WTC11 (cell line): Measurements from ENCODE around the gene ZDHHC1.

ENCODE experiments used
- CTCF ChIP-seq: fragments of 200-600 bp; IDR thresholded peaks from 2 replicates; pipeline ENCODE4 v1.8.0; 2022; ENCODE audit warnings: antibody characterized with exemption
- ELF4 ChIP-seq: sonication (generic); formaldehyde crosslinking; IDR thresholded peaks from 2 replicates; pipeline ENCODE4 v1.8.1; 2022; ENCODE audit warnings: low read depth, mild to moderate bottlenecking, moderate library complexity, missing genetic modification reagents
- ETV6 ChIP-seq: sonication (generic); formaldehyde crosslinking; IDR thresholded peaks from 2 replicates; pipeline ENCODE4 v1.8.1; 2022; ENCODE audit warnings: mild to moderate bottlenecking, missing genetic modification reagents
- FOXP1 ChIP-seq: sonication (generic); formaldehyde crosslinking; IDR thresholded peaks from 2 replicates; pipeline ENCODE4 v1.8.0; 2022; ENCODE audit warnings: missing genetic modification reagents, mild to moderate bottlenecking, moderate library complexity, borderline replicate concordance
- IRF2 ChIP-seq: sonication (generic); formaldehyde crosslinking; IDR thresholded peaks from 2 replicates; pipeline ENCODE4 v1.8.0; 2022; ENCODE audit warnings: low read depth, missing genetic modification reagents, borderline replicate concordance
- JAZF1 ChIP-seq: fragments of 250-450 bp; sonication (Bioruptor Pico); IDR thresholded peaks from 2 replicates; pipeline ENCODE4 v1.9.0; 2021; ENCODE audit warnings: moderate library complexity, mild to moderate bottlenecking, inconsistent platforms
- JUN ChIP-seq: sonication (generic); formaldehyde crosslinking; IDR thresholded peaks from 2 replicates; pipeline ENCODE4 v1.8.0; 2023; ENCODE audit warnings: mild to moderate bottlenecking, missing genetic modification reagents
- NR3C1 ChIP-seq: sonication (generic); formaldehyde crosslinking; conservative IDR thresholded peaks from 2 replicates; pipeline ENCODE4 v1.8.1; 2023; ENCODE audit warnings: low read depth, mild to moderate bottlenecking, missing genetic modification reagents
- TEAD4 ChIP-seq: sonication (generic); formaldehyde crosslinking; IDR thresholded peaks from 2 replicates; pipeline ENCODE4 v1.8.0; 2022; ENCODE audit warnings: mild to moderate bottlenecking, missing genetic modification reagents
- ZNF263 ChIP-seq: sonication (generic); formaldehyde crosslinking; IDR thresholded peaks from 2 replicates; pipeline ENCODE4 v1.8.1; 2022; ENCODE audit warnings: low read depth, mild to moderate bottlenecking, moderate library complexity, missing genetic modification reagents
- TF ChIP-seq, protein P1 (sequence below): sonication (generic); formaldehyde crosslinking; IDR thresholded peaks from 2 replicates; pipeline ENCODE4 v1.8.0; 2022; ENCODE audit warnings: mild to moderate bottlenecking, missing genetic modification reagents
- TF ChIP-seq, protein P2 (sequence below): sonication (generic); formaldehyde crosslinking; IDR thresholded peaks from 2 replicates; pipeline ENCODE4 v1.8.0; 2023; ENCODE audit warnings: mild to moderate bottlenecking, missing genetic modification reagents
- TF ChIP-seq, protein P3 (sequence below): sonication (generic); formaldehyde crosslinking; conservative IDR thresholded peaks from 2 replicates; pipeline ENCODE4 v1.8.1; 2022; ENCODE audit warnings: mild to moderate bottlenecking, missing genetic modification reagents

DNA sequence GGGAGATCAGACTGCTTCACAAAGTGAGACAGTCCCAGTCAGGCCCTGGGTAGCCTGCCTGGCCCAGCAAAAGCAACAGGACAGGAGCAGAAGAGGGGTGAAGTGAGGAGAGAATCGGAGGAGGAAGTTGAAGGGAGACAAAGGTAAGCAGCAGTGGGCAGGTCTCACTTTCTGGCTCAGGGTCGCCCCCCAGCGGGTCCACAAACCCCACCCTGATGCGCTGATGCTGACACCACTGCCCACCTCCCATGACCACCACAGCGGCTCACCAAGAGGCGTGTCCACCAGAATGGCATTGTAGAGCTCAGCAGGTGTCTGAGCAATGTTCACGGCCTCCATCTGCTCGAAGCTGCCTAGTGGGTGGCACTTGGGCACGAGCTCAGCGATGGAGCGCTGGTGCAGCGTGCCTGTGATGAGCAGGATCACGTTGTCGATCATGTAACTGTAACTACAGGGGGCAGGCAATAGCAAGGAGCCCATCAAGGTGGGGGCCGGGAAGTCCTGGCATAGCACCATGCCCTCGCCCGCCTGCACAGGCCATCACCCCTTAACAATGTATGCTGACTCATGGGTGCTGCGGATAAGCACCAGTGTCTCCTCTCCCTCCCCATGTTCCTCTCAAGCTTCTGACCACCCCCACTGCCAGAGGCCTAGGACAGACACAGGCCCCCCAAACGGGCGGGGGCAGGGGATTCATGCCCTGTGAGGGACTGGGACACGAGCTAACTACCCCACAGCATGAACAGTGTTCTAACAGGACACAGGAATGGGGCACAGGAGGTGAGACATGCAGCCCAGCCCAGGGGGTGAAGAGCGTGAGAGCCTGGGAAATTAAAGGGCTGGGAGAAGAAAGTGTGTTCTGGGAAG lies 28.2 kb upstream of the ZDHHC1 start:
- TF ChIP-seq CTCF, result no peak
- TF ChIP-seq, protein P1, sequence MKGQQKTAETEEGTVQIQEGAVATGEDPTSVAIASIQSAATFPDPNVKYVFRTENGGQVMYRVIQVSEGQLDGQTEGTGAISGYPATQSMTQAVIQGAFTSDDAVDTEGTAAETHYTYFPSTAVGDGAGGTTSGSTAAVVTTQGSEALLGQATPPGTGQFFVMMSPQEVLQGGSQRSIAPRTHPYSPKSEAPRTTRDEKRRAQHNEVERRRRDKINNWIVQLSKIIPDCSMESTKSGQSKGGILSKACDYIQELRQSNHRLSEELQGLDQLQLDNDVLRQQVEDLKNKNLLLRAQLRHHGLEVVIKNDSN (CRISPR knock-in tag), result no peak
- no peak for TF ChIP-seq IRF2 (CRISPR knock-in tag)
- TF ChIP-seq ZNF263 (CRISPR knock-in tag), result no peak
- TF ChIP-seq ETV6 (CRISPR knock-in tag), result no peak
- no peak for TF ChIP-seq ELF4 (CRISPR knock-in tag)
- TF ChIP-seq FOXP1, result no peak
- no peak for TF ChIP-seq JUN (CRISPR knock-in tag)
- TF ChIP-seq NR3C1 (CRISPR knock-in tag), result no peak
- TF ChIP-seq, protein P2, sequence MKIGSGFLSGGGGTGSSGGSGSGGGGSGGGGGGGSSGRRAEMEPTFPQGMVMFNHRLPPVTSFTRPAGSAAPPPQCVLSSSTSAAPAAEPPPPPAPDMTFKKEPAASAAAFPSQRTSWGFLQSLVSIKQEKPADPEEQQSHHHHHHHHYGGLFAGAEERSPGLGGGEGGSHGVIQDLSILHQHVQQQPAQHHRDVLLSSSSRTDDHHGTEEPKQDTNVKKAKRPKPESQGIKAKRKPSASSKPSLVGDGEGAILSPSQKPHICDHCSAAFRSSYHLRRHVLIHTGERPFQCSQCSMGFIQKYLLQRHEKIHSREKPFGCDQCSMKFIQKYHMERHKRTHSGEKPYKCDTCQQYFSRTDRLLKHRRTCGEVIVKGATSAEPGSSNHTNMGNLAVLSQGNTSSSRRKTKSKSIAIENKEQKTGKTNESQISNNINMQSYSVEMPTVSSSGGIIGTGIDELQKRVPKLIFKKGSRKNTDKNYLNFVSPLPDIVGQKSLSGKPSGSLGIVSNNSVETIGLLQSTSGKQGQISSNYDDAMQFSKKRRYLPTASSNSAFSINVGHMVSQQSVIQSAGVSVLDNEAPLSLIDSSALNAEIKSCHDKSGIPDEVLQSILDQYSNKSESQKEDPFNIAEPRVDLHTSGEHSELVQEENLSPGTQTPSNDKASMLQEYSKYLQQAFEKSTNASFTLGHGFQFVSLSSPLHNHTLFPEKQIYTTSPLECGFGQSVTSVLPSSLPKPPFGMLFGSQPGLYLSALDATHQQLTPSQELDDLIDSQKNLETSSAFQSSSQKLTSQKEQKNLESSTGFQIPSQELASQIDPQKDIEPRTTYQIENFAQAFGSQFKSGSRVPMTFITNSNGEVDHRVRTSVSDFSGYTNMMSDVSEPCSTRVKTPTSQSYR (CRISPR knock-in tag), result no peak
- TF ChIP-seq, protein P3, sequence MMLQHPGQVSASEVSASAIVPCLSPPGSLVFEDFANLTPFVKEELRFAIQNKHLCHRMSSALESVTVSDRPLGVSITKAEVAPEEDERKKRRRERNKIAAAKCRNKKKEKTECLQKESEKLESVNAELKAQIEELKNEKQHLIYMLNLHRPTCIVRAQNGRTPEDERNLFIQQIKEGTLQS, result no peak
- TF ChIP-seq TEAD4 (CRISPR knock-in tag), result no peak
- no peak for TF ChIP-seq JAZF1 (CRISPR knock-in tag)
